GM12878 (cell line): ENCODE results near the gene PLXNC1. TPM values are rescaled to one million over a fixed set of nuclear protein-coding genes. Genes with fewer than 3 reads are reported as not detected.

Experiments
- BHLHE40 ChIP-seq, 2 experiments: fragments of 450-650 bp in 1 of 2; IDR thresholded peaks; 2 replicates each; pipeline ENCODE4 v1.6.1; 2011 to 2017; ENCODE audit warnings: low read depth in 2 of 2, borderline replicate concordance in 1 of 2, improper control_type of control experiment in 1 of 2, low read length in 1 of 2, mild to moderate bottlenecking in 1 of 2
- BRCA1 ChIP-seq: IDR thresholded peaks from 2 replicates; pipeline ENCODE4 v1.6.1; 2011; ENCODE audit warnings: low read depth, low read length, improper control_type of control experiment
- EED ChIP-seq: sonication (generic); IDR thresholded peaks from 2 replicates; pipeline ENCODE4 v1.6.1; 2016; ENCODE audit warnings: antibody characterized with exemption, low read depth
- FOXM1 ChIP-seq: IDR thresholded peaks from 2 replicates; pipeline ENCODE4 v1.6.1; 2012; ENCODE audit warnings: low read depth, mild to moderate bottlenecking, inconsistent platforms, low read length, moderate library complexity
- HDGF ChIP-seq: fragments of 450-650 bp; IDR thresholded peaks from 2 replicates; pipeline ENCODE4 v1.6.1; 2016; ENCODE audit warnings: antibody characterized with exemption
- JUND ChIP-seq: IDR thresholded peaks from 2 replicates; pipeline ENCODE4 v1.6.1; 2012; ENCODE audit warnings: low read depth, mild to moderate bottlenecking, low read length, improper control_type of control experiment, moderate library complexity
- MEF2A ChIP-seq: IDR thresholded peaks from 2 replicates; pipeline ENCODE4 v1.6.1; 2011; ENCODE audit warnings: low read depth, mild to moderate bottlenecking, low read length, moderate library complexity; ENCODE audit not compliant: insufficient read depth
- NBN ChIP-seq: fragments of 450-650 bp; IDR thresholded peaks from 2 replicates; pipeline ENCODE4 v1.6.1; 2016
- PAX5 ChIP-seq: IDR thresholded peaks from 2 replicates; pipeline ENCODE4 v1.6.1; 2011; ENCODE audit warnings: low read depth, low read length, borderline replicate concordance
- POLR2AphosphoS2 ChIP-seq: IDR thresholded peaks from 2 replicates; pipeline ENCODE4 v1.6.1; 2011; ENCODE audit warnings: low read depth, mild to moderate bottlenecking, low read length, improper control_type of control experiment, moderate library complexity
- POLR2AphosphoS5 ChIP-seq: IDR thresholded peaks from 2 replicates; pipeline ENCODE4 v1.6.1; 2011; ENCODE audit warnings: mild to moderate bottlenecking, low read length, inconsistent platforms
- RELA ChIP-seq: fragments of 450-650 bp; IDR thresholded peaks from 2 replicates; pipeline ENCODE4 v1.8.0; 2014; ENCODE audit warnings: borderline replicate concordance; ENCODE audit not compliant: partially characterized antibody
- SREBF1 ChIP-seq: IDR thresholded peaks from 2 replicates; pipeline ENCODE4 v1.6.1; 2012; ENCODE audit warnings: mild to moderate bottlenecking, low read length
- WRNIP1 ChIP-seq: IDR thresholded peaks from 2 replicates; pipeline ENCODE4 v1.6.1; 2011; ENCODE audit warnings: low read depth, low read length, improper control_type of control experiment, borderline replicate concordance
- ZBED1 ChIP-seq: IDR thresholded peaks from 2 replicates; pipeline ENCODE4 v1.6.1; 2016; ENCODE audit warnings: borderline replicate concordance
- polyA plus RNA-seq, 11 experiments: library from polyadenylated mRNA; depleted of rRNA in 4 of 11; unstranded in 6 of 11; stranded (reverse) in 5 of 11; fragments of >200 nt; fragmentation: Nextera tagmentation in 4 of 11; fragmentation: Illumina TruSeq in 1 of 11; extraction: Ambion mirVana in 4 of 11; extraction: Trizol in 1 of 11; gene quantifications; 1 replicate in 1 of 11; 2 replicates in 10 of 11; pipeline versions ENCODE4 v1.2.1 to v1.2.3, GENCODE V29; 2011 to 2016; ENCODE audit warnings: inconsistent platforms in 2 of 11, missing spikeins in 2 of 11, low read depth in 1 of 11
- total RNA-seq, 4 experiments: library from RNA; depleted of rRNA in 3 of 4; stranded (reverse); fragments of >200 nt in 3 of 4; fragmentation: Illumina TruSeq in 1 of 4; extraction: Trizol in 1 of 4; gene quantifications; 2 replicates each; pipeline versions ENCODE4 v1.2.1 to v1.2.3, GENCODE V29; 2013 to 2021
- TF ChIP-seq, protein P1 (sequence below): fragments of 450-650 bp; IDR thresholded peaks from 2 replicates; pipeline ENCODE4 v1.6.1; 2017; ENCODE audit warnings: borderline replicate concordance
- TF ChIP-seq, protein P2 (sequence below): fragments of 450-650 bp; IDR thresholded peaks from 2 replicates; pipeline ENCODE4 v1.6.1; 2016; ENCODE audit warnings: mild to moderate bottlenecking
- TF ChIP-seq, protein P3 (sequence below): IDR thresholded peaks from 2 replicates; pipeline ENCODE4 v1.6.1; 2011; ENCODE audit warnings: mild to moderate bottlenecking, low read depth, low read length, moderate library complexity; ENCODE audit not compliant: insufficient replicate concordance
- TF ChIP-seq, protein P4 (sequence below): IDR thresholded peaks from 2 replicates; pipeline ENCODE4 v1.6.1; 2012; ENCODE audit warnings: low read depth, low read length, improper control_type of control experiment
- TF ChIP-seq, protein P5 (sequence below): fragments of 450-650 bp; IDR thresholded peaks from 2 replicates; pipeline ENCODE4 v1.6.1; 2016; ENCODE audit warnings: mild to moderate bottlenecking, moderate library complexity, borderline replicate concordance

Gene PLXNC1
- total and polyA plus RNA-seq, 10 of the 15 experiments (the other 5 are each of a cell fraction or from before 2014, with no cell fraction given): 5.2 to 41.2 (median 24.6) TPM

DNA sequence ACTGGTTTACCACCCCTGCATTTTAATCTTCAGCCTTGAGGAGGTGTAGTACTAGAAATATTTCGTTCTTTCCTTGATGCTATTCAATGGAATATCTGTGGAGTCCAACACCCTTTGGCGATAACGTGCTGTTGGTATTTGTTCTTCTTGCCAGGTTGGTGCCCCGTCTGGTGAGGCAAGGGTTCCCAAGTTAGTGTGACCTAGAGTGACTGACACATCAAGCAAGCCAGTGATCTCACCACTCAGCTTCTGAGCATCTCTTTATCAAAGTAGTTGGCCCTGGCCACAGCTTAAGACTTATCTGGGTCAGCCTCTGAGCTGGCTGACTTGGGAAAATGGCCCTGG lies 60.2 kb downstream of the PLXNC1 start (continued):
- TF ChIP-seq, protein P1, sequence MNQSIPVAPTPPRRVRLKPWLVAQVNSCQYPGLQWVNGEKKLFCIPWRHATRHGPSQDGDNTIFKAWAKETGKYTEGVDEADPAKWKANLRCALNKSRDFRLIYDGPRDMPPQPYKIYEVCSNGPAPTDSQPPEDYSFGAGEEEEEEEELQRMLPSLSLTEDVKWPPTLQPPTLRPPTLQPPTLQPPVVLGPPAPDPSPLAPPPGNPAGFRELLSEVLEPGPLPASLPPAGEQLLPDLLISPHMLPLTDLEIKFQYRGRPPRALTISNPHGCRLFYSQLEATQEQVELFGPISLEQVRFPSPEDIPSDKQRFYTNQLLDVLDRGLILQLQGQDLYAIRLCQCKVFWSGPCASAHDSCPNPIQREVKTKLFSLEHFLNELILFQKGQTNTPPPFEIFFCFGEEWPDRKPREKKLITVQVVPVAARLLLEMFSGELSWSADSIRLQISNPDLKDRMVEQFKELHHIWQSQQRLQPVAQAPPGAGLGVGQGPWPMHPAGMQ: no peak
- TF ChIP-seq RELA (no peak), BHLHE40 (IDR thresholded peaks at IDR 0.05; ENCODE audit: borderline replicate concordance in 1 of 2, low read depth in 2 of 2, low read length in 1 of 2) (no peak), ZBED1 (0 out of 2 replicates have a peak, but pooled peaks have one; percentile 9), MEF2A (no peak), WRNIP1 (no peak), FOXM1 (no peak; the same call in 1 of the 2 replicates), HDGF (no peak), EED (no peak), PAX5 (no peak), POLR2AphosphoS5 (peak; percentile 88), JUND (no peak), SREBF1 (no peak), BRCA1 (no peak), NBN (no peak), POLR2AphosphoS2 (0 out of 2 replicates have a peak, but pooled peaks have one; percentile 28)
- TF ChIP-seq, protein P2, sequence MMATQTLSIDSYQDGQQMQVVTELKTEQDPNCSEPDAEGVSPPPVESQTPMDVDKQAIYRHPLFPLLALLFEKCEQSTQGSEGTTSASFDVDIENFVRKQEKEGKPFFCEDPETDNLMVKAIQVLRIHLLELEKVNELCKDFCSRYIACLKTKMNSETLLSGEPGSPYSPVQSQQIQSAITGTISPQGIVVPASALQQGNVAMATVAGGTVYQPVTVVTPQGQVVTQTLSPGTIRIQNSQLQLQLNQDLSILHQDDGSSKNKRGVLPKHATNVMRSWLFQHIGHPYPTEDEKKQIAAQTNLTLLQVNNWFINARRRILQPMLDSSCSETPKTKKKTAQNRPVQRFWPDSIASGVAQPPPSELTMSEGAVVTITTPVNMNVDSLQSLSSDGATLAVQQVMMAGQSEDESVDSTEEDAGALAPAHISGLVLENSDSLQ: peak; percentile 94
- TF ChIP-seq, protein P3, sequence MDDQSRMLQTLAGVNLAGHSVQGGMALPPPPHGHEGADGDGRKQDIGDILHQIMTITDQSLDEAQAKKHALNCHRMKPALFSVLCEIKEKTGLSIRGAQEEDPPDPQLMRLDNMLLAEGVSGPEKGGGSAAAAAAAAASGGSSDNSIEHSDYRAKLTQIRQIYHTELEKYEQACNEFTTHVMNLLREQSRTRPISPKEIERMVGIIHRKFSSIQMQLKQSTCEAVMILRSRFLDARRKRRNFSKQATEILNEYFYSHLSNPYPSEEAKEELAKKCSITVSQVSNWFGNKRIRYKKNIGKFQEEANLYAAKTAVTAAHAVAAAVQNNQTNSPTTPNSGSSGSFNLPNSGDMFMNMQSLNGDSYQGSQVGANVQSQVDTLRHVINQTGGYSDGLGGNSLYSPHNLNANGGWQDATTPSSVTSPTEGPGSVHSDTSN: peak; percentile 84
- TF ChIP-seq, protein P4, sequence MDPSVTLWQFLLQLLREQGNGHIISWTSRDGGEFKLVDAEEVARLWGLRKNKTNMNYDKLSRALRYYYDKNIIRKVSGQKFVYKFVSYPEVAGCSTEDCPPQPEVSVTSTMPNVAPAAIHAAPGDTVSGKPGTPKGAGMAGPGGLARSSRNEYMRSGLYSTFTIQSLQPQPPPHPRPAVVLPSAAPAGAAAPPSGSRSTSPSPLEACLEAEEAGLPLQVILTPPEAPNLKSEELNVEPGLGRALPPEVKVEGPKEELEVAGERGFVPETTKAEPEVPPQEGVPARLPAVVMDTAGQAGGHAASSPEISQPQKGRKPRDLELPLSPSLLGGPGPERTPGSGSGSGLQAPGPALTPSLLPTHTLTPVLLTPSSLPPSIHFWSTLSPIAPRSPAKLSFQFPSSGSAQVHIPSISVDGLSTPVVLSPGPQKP: no peak
- TF ChIP-seq, protein P5, sequence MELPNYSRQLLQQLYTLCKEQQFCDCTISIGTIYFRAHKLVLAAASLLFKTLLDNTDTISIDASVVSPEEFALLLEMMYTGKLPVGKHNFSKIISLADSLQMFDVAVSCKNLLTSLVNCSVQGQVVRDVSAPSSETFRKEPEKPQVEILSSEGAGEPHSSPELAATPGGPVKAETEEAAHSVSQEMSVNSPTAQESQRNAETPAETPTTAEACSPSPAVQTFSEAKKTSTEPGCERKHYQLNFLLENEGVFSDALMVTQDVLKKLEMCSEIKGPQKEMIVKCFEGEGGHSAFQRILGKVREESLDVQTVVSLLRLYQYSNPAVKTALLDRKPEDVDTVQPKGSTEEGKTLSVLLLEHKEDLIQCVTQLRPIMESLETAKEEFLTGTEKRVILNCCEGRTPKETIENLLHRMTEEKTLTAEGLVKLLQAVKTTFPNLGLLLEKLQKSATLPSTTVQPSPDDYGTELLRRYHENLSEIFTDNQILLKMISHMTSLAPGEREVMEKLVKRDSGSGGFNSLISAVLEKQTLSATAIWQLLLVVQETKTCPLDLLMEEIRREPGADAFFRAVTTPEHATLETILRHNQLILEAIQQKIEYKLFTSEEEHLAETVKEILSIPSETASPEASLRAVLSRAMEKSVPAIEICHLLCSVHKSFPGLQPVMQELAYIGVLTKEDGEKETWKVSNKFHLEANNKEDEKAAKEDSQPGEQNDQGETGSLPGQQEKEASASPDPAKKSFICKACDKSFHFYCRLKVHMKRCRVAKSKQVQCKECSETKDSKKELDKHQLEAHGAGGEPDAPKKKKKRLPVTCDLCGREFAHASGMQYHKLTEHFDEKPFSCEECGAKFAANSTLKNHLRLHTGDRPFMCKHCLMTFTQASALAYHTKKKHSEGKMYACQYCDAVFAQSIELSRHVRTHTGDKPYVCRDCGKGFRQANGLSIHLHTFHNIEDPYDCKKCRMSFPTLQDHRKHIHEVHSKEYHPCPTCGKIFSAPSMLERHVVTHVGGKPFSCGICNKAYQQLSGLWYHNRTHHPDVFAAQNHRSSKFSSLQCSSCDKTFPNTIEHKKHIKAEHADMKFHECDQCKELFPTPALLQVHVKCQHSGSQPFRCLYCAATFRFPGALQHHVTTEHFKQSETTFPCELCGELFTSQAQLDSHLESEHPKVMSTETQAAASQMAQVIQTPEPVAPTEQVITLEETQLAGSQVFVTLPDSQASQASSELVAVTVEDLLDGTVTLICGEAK: no peak
